Esophagus squamous epithelium (tissue), 5 donors: ENCODE measurements around the gene SDF4. TPM values are rescaled to one million over a fixed set of nuclear protein-coding genes. Genes with fewer than 3 reads are reported as not detected.

Experiments
- DNase-seq: peaks from one replicate; lab custom pipeline; 2025; lab: John Stamatoyannopoulos, UW
- H3K27ac ChIP-seq, 4 donors: fragments of 200-600 bp; sonication (generic); one replicate each; pipeline ENCODE4 v1.5.1; 2016 to 2019; ENCODE audit warnings: mild to moderate bottlenecking in 1 of 4
- H3K27me3 ChIP-seq, 4 donors: fragments of 200-600 bp; sonication (generic); 1 replicate in 3 of 4; 2 replicates in 1 of 4; pipeline versions ENCODE4 v1.5.1 to v1.6.0; 2017 to 2021; ENCODE audit warnings: antibody characterized with exemption in 1 of 4
- H3K36me3 ChIP-seq, 3 donors: fragments of 200-600 bp; sonication (generic); one replicate each; pipeline ENCODE4 v1.5.1; 2016 to 2019
- H3K4me1 ChIP-seq, 3 donors: fragments of 200-600 bp; sonication (generic); one replicate each; pipeline ENCODE4 v1.5.1; 2017 to 2019
- H3K4me3 ChIP-seq, 4 donors: fragments of 200-600 bp; sonication (generic); 1 replicate in 3 of 4; 2 replicates in 1 of 4; pipeline ENCODE4 v1.5.1; 2016 to 2019; ENCODE audit warnings: mild to moderate bottlenecking in 2 of 4, moderate library complexity in 1 of 4
- H3K9me3 ChIP-seq, 3 donors: fragments of 200-600 bp; sonication (generic); one replicate each; pipeline ENCODE4 v1.5.1; 2016 to 2019
- CTCF ChIP-seq, 6 experiments: fragments of 450-650 bp in 4 of 6; fragments of 200-600 bp in 2 of 6; sonication (generic) in 2 of 6; IDR thresholded peaks; one replicate each; pipeline ENCODE4 v1.5.1; 2016 to 2019; ENCODE audit warnings: antibody characterized with exemption in 6 of 6, mild to moderate bottlenecking in 4 of 6, moderate library complexity in 4 of 6
- POLR2A ChIP-seq, 4 donors: fragments of 450-650 bp; IDR thresholded peaks; one replicate each; pipeline ENCODE4 v1.6.1; 2017; ENCODE audit warnings: antibody characterized with exemption in 4 of 4, mild to moderate bottlenecking in 4 of 4, moderate library complexity in 3 of 4
- WGBS, 2 donors: methylation state at CpG; one replicate each; pipeline ENCODE4 v1.1.5; 2018; 5-methylcytosine and 5-hydroxymethylcytosine counted together
- intact Hi-C: fragments of 100-400 bp; cut with DNase I; formaldehyde crosslinking; loops from one replicate; pipeline ENCODE4 v1.15.0; 2022
- total RNA-seq, 4 donors: library from RNA; depleted of rRNA; stranded (reverse); fragments of >200 nt; gene quantifications; one replicate each; pipeline ENCODE4 v1.1.0, GENCODE V29; 2016
- donor health status: DM: yes; HTN: yes; CAD: no.

Gene SDF4
- total RNA-seq, 4 donors from 2014 or later: 65.0 to 75.4 (median 67.6) TPM

DNA sequence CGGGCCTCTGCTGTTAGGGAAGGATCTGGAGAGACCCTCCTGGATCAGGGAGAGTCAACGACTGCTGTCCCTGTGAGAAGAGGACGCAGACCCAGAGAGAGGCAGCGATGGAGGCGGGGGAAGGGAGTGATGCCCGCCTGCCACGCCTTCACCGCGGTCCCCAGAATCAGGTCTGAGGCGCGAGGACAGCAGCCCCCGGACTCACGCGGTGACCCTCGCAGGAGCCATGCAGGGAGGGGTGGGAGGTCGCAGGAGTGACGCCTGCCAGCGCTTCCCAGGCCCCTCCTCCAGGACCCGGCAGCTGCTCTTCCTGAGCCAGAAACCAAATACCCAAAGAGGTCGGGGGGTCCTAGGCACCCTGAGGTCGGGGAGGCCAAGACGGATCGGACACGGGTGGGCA, 11.6 kb downstream of the SDF4 start:
- intact Hi-C loops: no loop called here
- 60 to 87% methylated on average over 1 to 3 of the region's 24 CpGs for WGBS, 2 donors
- DNase-seq: no peak
- no peaks in the 10 kb centered on the region for H3K9me3 ChIP-seq
- no peak overlapping the region for H3K27ac ChIP-seq
- H3K36me3 ChIP-seq: peaks cover 36 to 97% (median 36%) of the 10 kb centered on the region in 3 donors
- no peak overlapping the region for H3K4me3 ChIP-seq
- peaks cover 0 to 29% (median 5%) of the 10 kb centered on the region in 3 donors for H3K4me1 ChIP-seq
- TF ChIP-seq CTCF (IDR thresholded peaks at IDR 0.05) (no peak), POLR2A (IDR thresholded peaks at IDR 0.05) (no peak)
- no peaks in the 10 kb centered on the region for H3K27me3 ChIP-seq

DNA sequence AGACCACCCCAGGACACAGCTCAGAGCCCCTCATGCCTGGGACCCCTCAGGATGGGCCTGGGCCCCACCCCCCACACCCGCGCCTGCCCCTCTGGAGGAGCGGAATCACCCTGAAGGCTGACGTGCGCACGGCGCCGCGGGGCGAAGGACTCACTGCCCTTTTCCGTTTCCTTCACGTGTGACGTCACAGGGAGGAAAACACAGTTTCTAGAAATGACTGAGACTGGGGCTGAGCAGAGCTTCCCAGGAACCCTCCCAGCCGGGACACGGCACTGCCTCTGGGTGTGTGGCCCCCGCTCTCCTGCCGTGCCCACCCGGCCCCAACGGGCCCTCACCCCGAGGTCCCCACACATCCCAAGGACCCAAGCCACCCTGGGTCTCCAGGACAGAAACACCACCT, 12.5 kb downstream of the SDF4 start:
- intact Hi-C loops: no loop called here
- DNase-seq: no peak
- WGBS, 2 donors: 87% methylated on average over 3 of the region's 20 CpGs; no CpG with 5 or more reads in 1 of the 2 donors
- H3K36me3 ChIP-seq: peaks cover 34 to 89% (median 36%) of the 10 kb centered on the region in 3 donors
- no peak overlapping the region for H3K4me3 ChIP-seq
- peaks cover 0 to 30% (median 12%) of the 10 kb centered on the region in 3 donors for H3K4me1 ChIP-seq
- H3K9me3 ChIP-seq: no peaks in the 10 kb centered on the region
- no peaks in the 10 kb centered on the region for H3K27me3 ChIP-seq
- TF ChIP-seq POLR2A (IDR thresholded peaks at IDR 0.05): no peak
- peak overlapping the region in 1 of 4 donors; percentile 9 for H3K27ac ChIP-seq

- Histone ChIP-seq H3K27ac (no peak overlapping the region), H3K27me3 (no peaks in the 10 kb centered on the region), H3K9me3 (no peaks in the 10 kb centered on the region), H3K4me1 (peaks cover 2 to 37% (median 13%) of the 10 kb centered on the region in 3 donors), H3K4me3 (no peak overlapping the region), H3K36me3 (peaks cover 31 to 82% (median 33%) of the 10 kb centered on the region in 3 donors)
- no peak for TF ChIP-seq POLR2A (IDR thresholded peaks at IDR 0.05)
- WGBS, 2 donors: 86 to 87% methylated on average over 6 to 9 of the region's 36 CpGs
- DNase-seq: no peak
- intact Hi-C loops: no loop called here
Measured at GRCh38 chr1:1218524-1219200, 13.1 kb downstream of the SDF4 start.

DNA sequence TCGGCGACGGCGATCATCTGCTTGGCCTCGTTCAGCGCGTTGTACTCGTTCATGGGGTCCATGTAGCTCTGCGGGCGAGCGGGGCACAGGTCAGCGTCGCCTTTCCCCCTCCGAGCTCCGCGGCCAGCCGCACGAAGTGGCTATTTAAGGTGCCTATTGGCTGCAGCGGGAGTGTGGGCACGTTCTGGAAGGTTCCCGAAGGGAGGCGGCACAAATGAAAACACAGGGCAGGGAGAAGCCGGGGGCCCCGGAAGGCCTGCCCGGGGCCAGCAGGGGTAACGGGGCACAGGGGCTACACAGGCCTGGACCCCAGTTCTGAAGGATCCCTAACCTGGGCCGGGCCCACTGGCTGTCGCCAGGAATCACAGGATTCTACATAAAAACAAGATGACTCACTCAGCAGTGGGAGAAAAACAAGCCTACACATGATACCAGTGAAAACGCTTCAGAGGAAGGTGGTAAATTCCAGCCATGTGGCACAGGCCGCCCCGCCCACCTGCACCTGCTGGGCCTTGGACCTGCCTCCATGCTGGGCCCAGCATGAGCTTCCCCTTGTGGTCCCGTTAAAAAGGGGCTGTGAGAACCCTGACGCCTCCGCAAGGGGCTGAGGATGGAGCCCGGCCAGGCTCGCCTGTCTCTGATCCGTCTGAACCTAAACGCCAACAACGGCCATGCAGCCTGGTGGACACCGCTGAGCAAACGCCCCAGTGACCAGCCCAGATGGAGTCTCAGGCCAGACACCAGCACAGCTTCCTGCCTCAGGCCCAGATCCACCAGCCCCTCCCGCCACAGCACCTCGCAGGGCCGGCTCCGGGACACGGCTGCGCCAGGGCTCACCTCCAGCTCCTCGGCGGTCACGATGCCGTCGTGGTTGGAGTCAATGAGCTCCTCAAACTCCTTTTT, 13.9 kb downstream of the SDF4 start:
- H3K36me3 ChIP-seq: peaks cover 24 to 74% (median 25%) of the 10 kb centered on the region in 3 donors
- TF ChIP-seq POLR2A (IDR thresholded peaks at IDR 0.05): no peak
- no peak for TF ChIP-seq CTCF (IDR thresholded peaks at IDR 0.05)
- intact Hi-C loops: no loop called here
- H3K27ac ChIP-seq: peak overlapping the region in 2 of 4 donors; percentile 48 to 59
- peaks cover 10 to 44% (median 17%) of the 10 kb centered on the region in 3 donors for H3K4me1 ChIP-seq
- WGBS, 2 donors: 64 to 76% methylated on average over 18 of the region's 52 CpGs
- no peaks in the 10 kb centered on the region for H3K27me3 ChIP-seq
- no peak for DNase-seq
- H3K4me3 ChIP-seq: no peak overlapping the region
- no peaks in the 10 kb centered on the region for H3K9me3 ChIP-seq

DNA sequence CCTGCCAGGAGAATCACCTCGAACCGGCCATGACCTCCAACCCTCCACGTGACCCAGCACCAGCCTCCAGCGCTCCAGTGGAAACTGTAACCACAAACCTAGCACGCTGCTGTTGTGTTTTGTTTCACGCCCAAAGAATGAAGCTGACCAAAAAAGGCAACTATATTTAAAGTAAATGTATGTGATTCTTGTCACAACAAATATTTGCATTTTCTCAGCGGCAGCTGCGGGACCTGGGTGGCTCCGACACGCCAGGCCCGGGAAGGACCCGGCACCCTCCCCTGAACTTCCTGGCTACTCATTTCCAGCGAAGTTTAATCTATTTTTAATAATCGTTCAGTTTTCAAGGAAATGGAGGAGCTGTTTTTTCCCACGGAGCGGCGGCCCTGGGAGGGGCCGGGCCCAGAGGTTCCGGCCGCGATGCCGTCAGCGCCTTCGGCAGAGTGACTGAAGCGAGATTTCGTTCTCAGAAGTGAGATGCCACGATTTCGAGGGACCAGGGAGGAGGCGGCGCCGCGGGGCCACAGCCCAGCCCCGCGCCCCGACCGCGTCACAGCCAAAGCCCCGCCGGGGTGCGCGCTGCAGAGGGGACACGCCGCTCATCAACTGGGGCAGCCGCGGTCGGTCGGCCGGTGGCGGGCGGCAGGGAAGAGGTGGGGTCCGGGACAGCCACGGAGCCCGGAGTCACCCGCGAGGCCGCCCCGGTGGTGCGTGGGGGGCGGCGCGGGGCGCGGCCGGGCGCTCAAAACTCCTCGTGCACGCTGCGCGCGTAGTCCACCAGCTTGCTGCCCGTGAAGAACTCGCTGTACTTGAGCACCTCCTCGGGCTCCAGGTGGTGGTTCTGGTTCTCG, 14.8 kb downstream of the SDF4 start:
- no peak for DNase-seq
- H3K4me1 ChIP-seq: peaks cover 10 to 48% (median 17%) of the 10 kb centered on the region in 3 donors
- intact Hi-C loops: no loop called here
- H3K4me3 ChIP-seq: no peak overlapping the region
- WGBS, 2 donors: 84 to 92% methylated on average over 18 to 50 of the region's 74 CpGs
- H3K36me3 ChIP-seq: peaks cover 16 to 65% (median 17%) of the 10 kb centered on the region in 3 donors
- peak overlapping the region in 3 of 4 donors; percentile 28 to 59 (median 48) for H3K27ac ChIP-seq
- no peaks in the 10 kb centered on the region for H3K27me3 ChIP-seq
- H3K9me3 ChIP-seq: no peaks in the 10 kb centered on the region
- TF ChIP-seq POLR2A (IDR thresholded peaks at IDR 0.05): no peak
- TF ChIP-seq CTCF (IDR thresholded peaks at IDR 0.05): no peak
